ENCODE data around the gene TOX3. TPM values are rescaled to one million over a fixed set of nuclear protein-coding genes. Genes with fewer than 3 reads are reported as not detected.

TOX3 gene
- polyA plus RNA-seq, 1 donor from 2014 or later = 2.3 TPM

DNA sequence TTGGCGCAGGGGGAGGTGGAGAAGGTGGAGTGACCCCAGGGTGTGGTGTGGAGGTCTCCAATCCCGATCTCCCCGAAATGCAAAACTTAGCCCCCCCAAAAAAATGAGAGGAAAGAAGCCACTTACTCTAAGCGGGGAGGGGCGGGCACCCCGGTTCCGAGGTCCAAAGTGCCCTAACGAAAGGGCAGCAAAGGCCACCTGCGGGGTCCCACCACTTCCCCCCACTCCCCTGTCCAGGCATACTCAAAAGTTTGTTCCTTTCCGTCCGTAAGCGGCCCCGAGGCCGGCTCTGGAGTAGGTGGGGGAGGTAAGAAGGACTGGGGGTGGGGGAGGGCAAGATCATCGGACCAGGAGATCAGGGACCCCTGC lies 1.1 kb downstream of the TOX3 start:
- Histone ChIP-seq H3K27ac (ENCODE audit: low read length) (no peak overlapping the region), H3K9ac (ENCODE audit: low read length) (peak overlapping the region; percentile 65)

DNA sequence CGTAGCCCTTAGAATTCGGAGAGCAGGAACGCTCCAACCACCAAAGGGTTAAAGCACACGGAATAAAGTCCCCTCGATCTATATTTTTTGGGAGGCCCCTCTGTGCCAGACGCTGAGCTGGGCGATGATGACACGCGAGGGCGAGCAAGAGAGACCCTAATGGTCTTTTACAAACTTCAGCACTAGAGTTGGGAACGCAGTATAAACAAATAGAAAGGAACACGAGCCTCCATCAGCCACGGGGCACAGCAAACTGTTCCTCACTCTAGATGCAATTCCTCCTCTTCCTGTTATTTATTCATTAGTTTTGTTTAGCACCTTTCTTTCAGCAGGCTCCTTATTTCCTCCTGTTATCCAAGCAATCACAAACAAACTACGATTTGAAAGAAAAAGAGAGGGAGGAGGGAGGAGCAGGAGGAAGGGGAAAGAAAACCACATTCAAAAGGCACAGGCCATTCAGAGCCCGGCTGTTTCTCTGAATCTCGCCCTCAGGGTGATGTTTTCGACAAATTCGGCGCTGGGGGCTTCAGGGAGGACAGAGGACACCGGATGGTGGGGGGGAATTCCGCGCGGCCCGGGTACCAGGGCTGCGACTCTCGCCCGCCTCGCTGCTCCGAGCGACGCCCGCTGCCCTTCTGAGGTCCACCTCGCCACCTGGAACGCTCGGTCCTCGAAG lies 1.6 kb downstream of the TOX3 start:
- H3K36me3 ChIP-seq (ENCODE audit: insufficient read depth, low read length) = no peaks in the 10 kb centered on the region
- no peaks in the 10 kb centered on the region for H3K9me3 ChIP-seq (ENCODE audit: low read length)
- H3F3A ChIP-seq (ENCODE audit: insufficient read depth, low read length, poor library complexity, severe bottlenecking) = no peaks in the 10 kb centered on the region
- H3K27me3 ChIP-seq (ENCODE audit: insufficient read depth, low read depth, low read length) = peaks cover 6% of the 10 kb centered on the region
- H3K9me2 ChIP-seq (ENCODE audit: insufficient read depth, low read length) = no peaks in the 10 kb centered on the region
- peak overlapping the region; percentile 78 for H3K4me3 ChIP-seq (ENCODE audit: low read length)
- peak overlapping the region; percentile 65 for H3K9ac ChIP-seq (ENCODE audit: low read length)
- no peak overlapping the region for H3K27ac ChIP-seq (ENCODE audit: low read length)
- no peak overlapping the region for H2AFZ ChIP-seq (ENCODE audit: low read depth, low read length)
- peak; percentile 32 for TF ChIP-seq SMC3 (conservative IDR thresholded peaks at IDR 0.05; ENCODE audit: poor library complexity)
- TF ChIP-seq, protein P1, sequence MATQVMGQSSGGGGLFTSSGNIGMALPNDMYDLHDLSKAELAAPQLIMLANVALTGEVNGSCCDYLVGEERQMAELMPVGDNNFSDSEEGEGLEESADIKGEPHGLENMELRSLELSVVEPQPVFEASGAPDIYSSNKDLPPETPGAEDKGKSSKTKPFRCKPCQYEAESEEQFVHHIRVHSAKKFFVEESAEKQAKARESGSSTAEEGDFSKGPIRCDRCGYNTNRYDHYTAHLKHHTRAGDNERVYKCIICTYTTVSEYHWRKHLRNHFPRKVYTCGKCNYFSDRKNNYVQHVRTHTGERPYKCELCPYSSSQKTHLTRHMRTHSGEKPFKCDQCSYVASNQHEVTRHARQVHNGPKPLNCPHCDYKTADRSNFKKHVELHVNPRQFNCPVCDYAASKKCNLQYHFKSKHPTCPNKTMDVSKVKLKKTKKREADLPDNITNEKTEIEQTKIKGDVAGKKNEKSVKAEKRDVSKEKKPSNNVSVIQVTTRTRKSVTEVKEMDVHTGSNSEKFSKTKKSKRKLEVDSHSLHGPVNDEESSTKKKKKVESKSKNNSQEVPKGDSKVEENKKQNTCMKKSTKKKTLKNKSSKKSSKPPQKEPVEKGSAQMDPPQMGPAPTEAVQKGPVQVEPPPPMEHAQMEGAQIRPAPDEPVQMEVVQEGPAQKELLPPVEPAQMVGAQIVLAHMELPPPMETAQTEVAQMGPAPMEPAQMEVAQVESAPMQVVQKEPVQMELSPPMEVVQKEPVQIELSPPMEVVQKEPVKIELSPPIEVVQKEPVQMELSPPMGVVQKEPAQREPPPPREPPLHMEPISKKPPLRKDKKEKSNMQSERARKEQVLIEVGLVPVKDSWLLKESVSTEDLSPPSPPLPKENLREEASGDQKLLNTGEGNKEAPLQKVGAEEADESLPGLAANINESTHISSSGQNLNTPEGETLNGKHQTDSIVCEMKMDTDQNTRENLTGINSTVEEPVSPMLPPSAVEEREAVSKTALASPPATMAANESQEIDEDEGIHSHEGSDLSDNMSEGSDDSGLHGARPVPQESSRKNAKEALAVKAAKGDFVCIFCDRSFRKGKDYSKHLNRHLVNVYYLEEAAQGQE (IDR thresholded peaks at IDR 0.05; ENCODE audit: borderline replicate concordance) = no peak
- TF ChIP-seq RAD21 (conservative IDR thresholded peaks at IDR 0.05) = peak; percentile 28
- TF ChIP-seq, protein P2, sequence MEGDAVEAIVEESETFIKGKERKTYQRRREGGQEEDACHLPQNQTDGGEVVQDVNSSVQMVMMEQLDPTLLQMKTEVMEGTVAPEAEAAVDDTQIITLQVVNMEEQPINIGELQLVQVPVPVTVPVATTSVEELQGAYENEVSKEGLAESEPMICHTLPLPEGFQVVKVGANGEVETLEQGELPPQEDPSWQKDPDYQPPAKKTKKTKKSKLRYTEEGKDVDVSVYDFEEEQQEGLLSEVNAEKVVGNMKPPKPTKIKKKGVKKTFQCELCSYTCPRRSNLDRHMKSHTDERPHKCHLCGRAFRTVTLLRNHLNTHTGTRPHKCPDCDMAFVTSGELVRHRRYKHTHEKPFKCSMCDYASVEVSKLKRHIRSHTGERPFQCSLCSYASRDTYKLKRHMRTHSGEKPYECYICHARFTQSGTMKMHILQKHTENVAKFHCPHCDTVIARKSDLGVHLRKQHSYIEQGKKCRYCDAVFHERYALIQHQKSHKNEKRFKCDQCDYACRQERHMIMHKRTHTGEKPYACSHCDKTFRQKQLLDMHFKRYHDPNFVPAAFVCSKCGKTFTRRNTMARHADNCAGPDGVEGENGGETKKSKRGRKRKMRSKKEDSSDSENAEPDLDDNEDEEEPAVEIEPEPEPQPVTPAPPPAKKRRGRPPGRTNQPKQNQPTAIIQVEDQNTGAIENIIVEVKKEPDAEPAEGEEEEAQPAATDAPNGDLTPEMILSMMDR (IDR thresholded peaks at IDR 0.05; ENCODE audit: poor library complexity, severe bottlenecking) = no peak
- no peak for TF ChIP-seq EP300 (conservative IDR thresholded peaks at IDR 0.05; ENCODE audit: poor library complexity, severe bottlenecking)
- no peak for TF ChIP-seq TAF1 (IDR thresholded peaks at IDR 0.05; ENCODE audit: low read depth)
- no peak for TF ChIP-seq EZH2 (IDR thresholded peaks at IDR 0.05; ENCODE audit: borderline replicate concordance, insufficient read depth, low read length, poor library complexity, severe bottlenecking)
- peak; percentile 58 for TF ChIP-seq MXI1 (conservative IDR thresholded peaks at IDR 0.05; ENCODE audit: poor library complexity, severe bottlenecking)
- TF ChIP-seq POLR2AphosphoS5 (IDR thresholded peaks at IDR 0.05) = peak; percentile 21
- no peaks in the 10 kb centered on the region for H4K20me1 ChIP-seq (ENCODE audit: insufficient read depth)
- peak overlapping the region; percentile 57 for H3K4me2 ChIP-seq (ENCODE audit: low read length)
- peaks cover 60% of the 10 kb centered on the region for H3K79me2 ChIP-seq (replicated peaks; ENCODE audit: insufficient read depth, low read length)

More for the DNA sequence above, 1.1 kb downstream of the TOX3 start:
- H3K4me3 ChIP-seq (ENCODE audit: low read length) = peak overlapping the region; percentile 78
- peak overlapping the region; percentile 57 for H3K4me2 ChIP-seq (ENCODE audit: low read length)
- H3K36me3 ChIP-seq (ENCODE audit: insufficient read depth, low read length) = no peaks in the 10 kb centered on the region
- no peaks in the 10 kb centered on the region for H4K20me1 ChIP-seq (ENCODE audit: insufficient read depth)
- H3F3A ChIP-seq (ENCODE audit: insufficient read depth, low read length, poor library complexity, severe bottlenecking) = no peaks in the 10 kb centered on the region
- peaks cover 54% of the 10 kb centered on the region for H3K79me2 ChIP-seq (replicated peaks; ENCODE audit: insufficient read depth, low read length)
- H3K9me3 ChIP-seq (ENCODE audit: low read length) = no peaks in the 10 kb centered on the region
- no peak overlapping the region for H2AFZ ChIP-seq (ENCODE audit: low read depth, low read length)
- peaks cover 6% of the 10 kb centered on the region for H3K27me3 ChIP-seq (ENCODE audit: insufficient read depth, low read depth, low read length)
- TF ChIP-seq SMC3 (conservative IDR thresholded peaks at IDR 0.05; ENCODE audit: poor library complexity) (no peak), MXI1 (conservative IDR thresholded peaks at IDR 0.05; ENCODE audit: poor library complexity, severe bottlenecking) (no peak), POLR2AphosphoS5 (IDR thresholded peaks at IDR 0.05) (no peak), EP300 (conservative IDR thresholded peaks at IDR 0.05; ENCODE audit: poor library complexity, severe bottlenecking) (no peak), TAF1 (IDR thresholded peaks at IDR 0.05; ENCODE audit: low read depth) (no peak), EZH2 (IDR thresholded peaks at IDR 0.05; ENCODE audit: borderline replicate concordance, insufficient read depth, low read length, poor library complexity, severe bottlenecking) (no peak)
- TF ChIP-seq, protein P1 (IDR thresholded peaks at IDR 0.05; ENCODE audit: borderline replicate concordance) = no peak
- H3K9me2 ChIP-seq (ENCODE audit: insufficient read depth, low read length) = no peaks in the 10 kb centered on the region
